Spleen (tissue), 7 donors: ENCODE data around the gene CGREF1.

Source experiments
- CTCF ChIP-seq, 11 experiments: fragments of 200-600 bp in 7 of 11; fragments of 450-650 bp in 4 of 11; sonication (generic) in 4 of 11; IDR thresholded peaks in 8 of 11; conservative IDR thresholded peaks in 3 of 11; 1 replicate in 7 of 11; 2 replicates in 4 of 11; pipeline versions ENCODE4 v1.4.0 to v1.8.0; 2016 to 2021; ENCODE audit warnings: antibody characterized with exemption in 11 of 11, inconsistent platforms in 4 of 11, mild to moderate bottlenecking in 1 of 11
- POLR2A ChIP-seq, 3 donors: fragments of 450-650 bp; IDR thresholded peaks; one replicate each; pipeline ENCODE4 v1.5.1; 2017; ENCODE audit warnings: antibody characterized with exemption in 3 of 3, mild to moderate bottlenecking in 1 of 3
- POLR2AphosphoS5 ChIP-seq, 3 donors: sonication (generic); formaldehyde crosslinking; IDR thresholded peaks; one replicate each; pipeline ENCODE4 v1.5.1; 2017; ENCODE audit warnings: antibody characterized with exemption in 3 of 3
- donor health status: DM: no; HTN: no; CAD: no; lungs with moderate emphysema.
- donor health status: DM: no; HTN: no; CAD: no.
- donor health status: DM: no; HTN: no; CAD: no.

- peak in 1 of 11 experiments; percentile 9 for TF ChIP-seq CTCF (IDR thresholded peaks at IDR 0.05 in 8 of 11, conservative IDR thresholded peaks at IDR 0.05 in 3 of 11)
- no peak for TF ChIP-seq POLR2AphosphoS5 (IDR thresholded peaks at IDR 0.05)
- TF ChIP-seq POLR2A (IDR thresholded peaks at IDR 0.05): no peak
Measured at GRCh38 chr2:27097341-27097740, 21.6 kb downstream of the CGREF1 start.
